ENCODE results near the gene MAPK6. TPM values are rescaled to one million over a fixed set of nuclear protein-coding genes. Genes with fewer than 3 reads are reported as not detected.
A peak's percentile ranks its signal among the peaks of the same experiment; 100 is the strongest.

The MAPK6 gene
- polyA plus RNA-seq, 1 experiment, result 74.3 TPM

DNA sequence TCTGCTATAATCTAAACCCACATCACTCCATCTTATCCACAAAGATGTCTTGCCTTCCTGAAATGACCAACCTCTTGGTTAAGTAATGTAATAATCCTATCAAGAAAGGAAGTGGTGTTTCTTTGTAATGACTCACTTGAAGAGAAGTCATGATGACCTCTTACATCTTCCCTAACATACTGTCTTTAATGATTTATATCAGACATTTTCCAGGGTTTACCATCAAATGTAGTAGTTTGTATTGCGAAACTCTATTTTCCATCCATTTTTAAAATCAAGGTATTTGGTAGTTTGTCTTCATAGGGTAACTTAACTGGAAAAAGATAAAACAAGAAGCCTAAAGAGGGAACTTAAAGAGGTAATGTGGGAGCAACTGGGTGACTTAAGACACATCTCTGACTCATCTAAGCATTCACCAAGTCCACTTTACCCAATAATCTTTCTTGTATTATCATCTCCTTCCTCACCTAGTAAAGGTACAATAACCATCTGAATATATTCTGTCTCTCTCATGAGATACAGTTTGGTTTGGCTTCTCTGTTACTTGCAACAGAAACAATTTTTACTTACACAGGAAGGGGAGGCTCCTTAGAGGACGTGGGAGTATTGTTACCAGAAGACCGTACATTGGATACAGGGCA is 5.7 kb upstream of the MAPK6 start:
- Histone ChIP-seq H3K27me3 (ENCODE audit: control insufficient read depth, insufficient read depth, low read length) (no peaks in the 10 kb centered on the region), H3K27ac (ENCODE audit: low read depth, low read length) (no peak overlapping the region), H3K9me3 (ENCODE audit: control insufficient read depth, insufficient read depth, low read length) (no peaks in the 10 kb centered on the region; the same call in 1 of the 2 replicates), H3K4me3 (ENCODE audit: low read depth, low read length) (no peak overlapping the region)
- no peak for DNase-seq (ENCODE audit: low read depth, low spot score)
- POLR2A ChIA-PET, result no interaction called here
- CTCF ChIA-PET, result interaction anchor here (0.5 kb wide), 1 partner anchor 65 kb away, joined by 3 read pairs; no protein-coding TSS in a partner anchor
- TF ChIP-seq, protein P1, sequence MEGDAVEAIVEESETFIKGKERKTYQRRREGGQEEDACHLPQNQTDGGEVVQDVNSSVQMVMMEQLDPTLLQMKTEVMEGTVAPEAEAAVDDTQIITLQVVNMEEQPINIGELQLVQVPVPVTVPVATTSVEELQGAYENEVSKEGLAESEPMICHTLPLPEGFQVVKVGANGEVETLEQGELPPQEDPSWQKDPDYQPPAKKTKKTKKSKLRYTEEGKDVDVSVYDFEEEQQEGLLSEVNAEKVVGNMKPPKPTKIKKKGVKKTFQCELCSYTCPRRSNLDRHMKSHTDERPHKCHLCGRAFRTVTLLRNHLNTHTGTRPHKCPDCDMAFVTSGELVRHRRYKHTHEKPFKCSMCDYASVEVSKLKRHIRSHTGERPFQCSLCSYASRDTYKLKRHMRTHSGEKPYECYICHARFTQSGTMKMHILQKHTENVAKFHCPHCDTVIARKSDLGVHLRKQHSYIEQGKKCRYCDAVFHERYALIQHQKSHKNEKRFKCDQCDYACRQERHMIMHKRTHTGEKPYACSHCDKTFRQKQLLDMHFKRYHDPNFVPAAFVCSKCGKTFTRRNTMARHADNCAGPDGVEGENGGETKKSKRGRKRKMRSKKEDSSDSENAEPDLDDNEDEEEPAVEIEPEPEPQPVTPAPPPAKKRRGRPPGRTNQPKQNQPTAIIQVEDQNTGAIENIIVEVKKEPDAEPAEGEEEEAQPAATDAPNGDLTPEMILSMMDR (IDR thresholded peaks at IDR 0.05; ENCODE audit: low read depth, low read length), result no peak

DNA sequence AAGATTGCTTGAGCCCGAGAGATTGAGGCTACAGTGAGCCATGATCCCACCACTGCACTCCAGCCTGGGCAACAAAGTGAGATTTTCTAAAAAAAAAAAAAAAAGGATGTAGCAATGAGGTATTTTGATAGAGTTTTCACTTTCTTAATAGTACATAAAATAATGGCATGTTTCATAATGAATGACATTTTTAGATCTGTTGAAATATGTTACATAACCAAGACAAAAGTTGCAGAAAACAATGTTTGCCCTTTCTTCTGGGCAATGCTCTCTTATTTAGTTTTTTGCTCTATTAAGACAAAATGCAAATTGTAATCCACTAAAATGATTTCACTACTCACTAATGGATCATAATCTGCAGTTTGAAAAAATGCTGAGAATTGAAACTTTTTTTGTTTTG is 4.4 kb upstream of the MAPK6 start:
- H3K27me3 ChIP-seq (ENCODE audit: control insufficient read depth, insufficient read depth, low read length), result no peaks in the 10 kb centered on the region
- ChIA-PET CTCF (no interaction called here), POLR2A (no interaction called here)
- H3K4me3 ChIP-seq (ENCODE audit: low read depth, low read length), result no peak overlapping the region
- TF ChIP-seq, protein P1 (IDR thresholded peaks at IDR 0.05; ENCODE audit: low read depth, low read length), result no peak
- no peak for DNase-seq (ENCODE audit: low read depth, low spot score)
- no peaks in the 10 kb centered on the region; the same call in 1 of the 2 replicates for H3K9me3 ChIP-seq (ENCODE audit: control insufficient read depth, insufficient read depth, low read length)
- no peak overlapping the region for H3K27ac ChIP-seq (ENCODE audit: low read depth, low read length)

DNA sequence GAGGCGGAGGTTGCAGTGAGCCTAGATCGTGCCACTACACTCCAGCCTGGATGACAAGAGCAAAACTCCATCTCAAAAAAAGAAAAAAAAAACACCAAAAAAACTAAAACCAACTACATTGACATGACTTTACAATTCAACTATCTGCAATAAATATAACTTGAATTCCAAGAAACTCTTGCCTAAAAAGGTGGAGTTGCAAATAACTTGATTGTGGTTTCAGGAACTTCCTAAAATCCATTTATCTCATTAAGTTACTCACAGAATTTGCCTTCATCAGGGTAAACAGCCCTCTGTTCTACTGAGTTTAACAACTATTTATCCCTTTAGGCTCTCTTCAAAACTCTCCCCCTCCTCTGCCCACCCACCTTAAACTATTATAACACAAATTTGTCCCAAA is 2.7 kb upstream of the MAPK6 start:
- no peak overlapping the region for H3K27ac ChIP-seq (ENCODE audit: low read depth, low read length)
- ChIA-PET CTCF (no interaction called here), POLR2A (no interaction called here)
- DNase-seq (ENCODE audit: low read depth, low spot score), result no peak
- H3K9me3 ChIP-seq (ENCODE audit: control insufficient read depth, insufficient read depth, low read length), result no peaks in the 10 kb centered on the region; the same call in 1 of the 2 replicates
- H3K4me3 ChIP-seq (ENCODE audit: low read depth, low read length), result no peak overlapping the region
- no peaks in the 10 kb centered on the region for H3K27me3 ChIP-seq (ENCODE audit: control insufficient read depth, insufficient read depth, low read length)
- TF ChIP-seq, protein P1 (IDR thresholded peaks at IDR 0.05; ENCODE audit: low read depth, low read length), result no peak

DNA sequence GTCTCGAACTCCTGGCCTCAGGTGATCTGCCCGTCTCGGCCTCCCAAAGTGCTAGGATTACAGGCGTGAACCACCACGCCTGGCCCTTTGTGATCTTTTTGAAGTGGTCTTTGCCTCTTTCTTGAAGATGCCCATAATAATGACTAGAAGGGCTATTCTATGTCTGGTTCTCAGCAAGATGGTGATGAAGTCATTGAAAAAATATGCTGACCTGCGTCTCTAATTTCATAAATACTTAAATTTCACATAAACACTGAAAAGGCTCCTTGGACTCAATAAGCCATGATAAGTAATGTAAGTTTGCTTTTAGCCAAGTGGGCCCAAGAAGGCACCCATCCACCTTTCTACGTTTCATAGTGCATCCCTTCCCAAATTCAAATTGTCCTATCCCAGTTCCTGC is 775 bp upstream of the MAPK6 start:
- H3K4me3 ChIP-seq (ENCODE audit: low read depth, low read length), result peak overlapping the region; percentile 62
- peak; percentile 60 for DNase-seq (ENCODE audit: low read depth, low spot score)
- TF ChIP-seq, protein P1 (IDR thresholded peaks at IDR 0.05; ENCODE audit: low read depth, low read length), result no peak

More for the DNA sequence above, 775 bp upstream of the MAPK6 start:
- CTCF ChIA-PET, result no interaction called here
- POLR2A ChIA-PET, result interaction anchor here (0.7 kb wide), 1 partner anchor 65 kb away, joined by 3 read pairs; no protein-coding TSS in a partner anchor
- no peaks in the 10 kb centered on the region for H3K27me3 ChIP-seq (ENCODE audit: control insufficient read depth, insufficient read depth, low read length)
- peak overlapping the region; percentile 99 for H3K27ac ChIP-seq (ENCODE audit: low read depth, low read length)
- H3K9me3 ChIP-seq (ENCODE audit: control insufficient read depth, insufficient read depth, low read length), result no peaks in the 10 kb centered on the region; the same call in 1 of the 2 replicates

Measured in AG04450 (cell line).